Endothelial cell of umbilical vein (primary cell): ENCODE data around the gene NSUN4.

Experiments used
- CTCF ChIP-seq, 2 donors: IDR thresholded peaks; 1 replicate in 1 of 2; 2 replicates in 1 of 2; pipeline ENCODE4 v1.5.1; 2011; ENCODE audit warnings: low read length in 2 of 2, mild to moderate bottlenecking in 2 of 2, moderate library complexity in 2 of 2, control low read depth in 1 of 2, inconsistent platforms in 1 of 2, low read depth in 1 of 2; ENCODE audit not compliant: insufficient read depth in 1 of 2; ENCODE audit errors: extremely low read depth in 1 of 2
- EZH2 ChIP-seq: IDR thresholded peaks from 2 replicates; pipeline ENCODE4 v1.6.1; 2012; ENCODE audit warnings: borderline replicate concordance, low read depth, mild to moderate bottlenecking, moderate library complexity, low read length, inconsistent platforms; ENCODE audit not compliant: severe bottlenecking
- FOS ChIP-seq: IDR thresholded peaks from 2 replicates; pipeline ENCODE4 v1.6.1; 2011; ENCODE audit warnings: mild to moderate bottlenecking, low read length, moderate library complexity, borderline replicate concordance; ENCODE audit not compliant: insufficient read depth
- GATA2 ChIP-seq: IDR thresholded peaks from 2 replicates; pipeline ENCODE4 v1.7.0; 2011; ENCODE audit warnings: low read depth, mild to moderate bottlenecking, moderate library complexity, mixed read lengths, low read length; ENCODE audit not compliant: insufficient read length, insufficient read depth
- JUN ChIP-seq: IDR thresholded peaks from 2 replicates; pipeline ENCODE4 v1.6.1; 2011; ENCODE audit warnings: borderline replicate concordance, low read depth; ENCODE audit not compliant: insufficient read length, insufficient read depth
- MAX ChIP-seq: IDR thresholded peaks from 2 replicates; pipeline ENCODE4 v1.6.1; 2011; ENCODE audit not compliant: insufficient read depth, insufficient read length
- MYC ChIP-seq: IDR thresholded peaks from one replicate; pipeline ENCODE4 v1.6.1; 2011; ENCODE audit warnings: mild to moderate bottlenecking, low read depth, low read length
- POLR2A ChIP-seq: IDR thresholded peaks from 2 replicates; pipeline ENCODE4 v1.6.1; 2012; ENCODE audit warnings: low read depth, mild to moderate bottlenecking, control low read depth, low read length
- POLR2AphosphoS5 ChIP-seq: IDR thresholded peaks from 2 replicates; pipeline ENCODE4 v1.6.1; 2012; ENCODE audit warnings: low read depth, mild to moderate bottlenecking, control low read depth, low read length, moderate library complexity; ENCODE audit not compliant: insufficient read depth

- TF ChIP-seq POLR2AphosphoS5 (no peak), CTCF (IDR thresholded peaks at IDR 0.05; ENCODE audit: extremely low read depth in 1 of 2, insufficient read depth in 1 of 2, low read depth in 1 of 2, low read length in 2 of 2) (no peak), MYC (no peak), POLR2A (no peak), EZH2 (no peak), MAX (no peak), JUN (no peak), GATA2 (no peak), FOS (no peak)
Observed at GRCh38 chr1:46343705-46344104, 3.1 kb downstream of the NSUN4 start.
